GM18951 (cell line): ENCODE data around the gene ADAT1.

ENCODE experiments used
- POLR2A ChIP-seq: IDR thresholded peaks from 4 replicates; pipeline ENCODE4 v1.6.1; 2011; ENCODE audit warnings: mild to moderate bottlenecking; ENCODE audit not compliant: insufficient read length, insufficient read depth; ENCODE audit errors: extremely low read depth
- in situ Hi-C: fragments of 300-500 bp; cut with MboI; formaldehyde crosslinking; loops from one replicate; pipeline ENCODE4 v1.12.0; 2022; ENCODE audit warnings: low sequenced_read_pairs, mixed read lengths, inconsistent platforms; ENCODE audit not compliant: unreplicated experiment

The ADAT1 gene

GRCh38 chr16:75622761-75623605 lies at the start of gene ADAT1:
ADAT1 (minus strand) TSS chr16:75623281; CDS start chr16:75620799, 2,482 bp downstream.
- peak; percentile 89 for TF ChIP-seq POLR2A
- in situ Hi-C loops: no loop called here

- TF ChIP-seq POLR2A: no peak
- in situ Hi-C loops: no loop called here
Measured at GRCh38 chr16:75667503-75667902, 44.4 kb upstream of the ADAT1 start.

DNA sequence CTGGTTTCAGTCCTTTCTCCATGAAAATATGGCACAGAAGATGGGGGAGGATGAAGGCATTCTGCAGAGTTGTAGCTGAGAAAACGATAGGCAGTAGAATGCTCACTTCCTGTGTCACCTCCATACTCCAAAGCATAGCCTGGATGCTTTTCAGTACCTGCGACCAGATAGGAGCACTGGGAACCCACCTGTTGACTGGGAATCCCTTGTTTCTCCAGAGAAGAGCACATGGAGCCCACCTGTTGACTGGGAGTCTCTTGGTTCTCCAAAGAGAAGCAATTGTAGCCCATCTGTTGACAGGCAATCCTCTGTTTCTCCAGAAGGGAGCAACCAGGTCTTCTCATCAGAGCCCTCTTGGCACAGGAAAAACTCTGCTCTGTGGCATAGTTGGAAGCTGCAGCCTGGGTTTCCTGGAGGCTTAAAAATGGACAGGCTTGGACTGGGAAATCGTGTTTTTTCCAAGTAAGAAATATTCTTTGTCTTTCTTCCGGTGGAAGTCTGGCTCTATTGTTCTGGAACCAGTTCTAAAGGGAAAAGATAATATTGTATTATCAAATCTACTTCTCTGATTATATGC lies 37.7 kb upstream of the ADAT1 start:
- no peak for TF ChIP-seq POLR2A
- in situ Hi-C loops: no loop called here

DNA sequence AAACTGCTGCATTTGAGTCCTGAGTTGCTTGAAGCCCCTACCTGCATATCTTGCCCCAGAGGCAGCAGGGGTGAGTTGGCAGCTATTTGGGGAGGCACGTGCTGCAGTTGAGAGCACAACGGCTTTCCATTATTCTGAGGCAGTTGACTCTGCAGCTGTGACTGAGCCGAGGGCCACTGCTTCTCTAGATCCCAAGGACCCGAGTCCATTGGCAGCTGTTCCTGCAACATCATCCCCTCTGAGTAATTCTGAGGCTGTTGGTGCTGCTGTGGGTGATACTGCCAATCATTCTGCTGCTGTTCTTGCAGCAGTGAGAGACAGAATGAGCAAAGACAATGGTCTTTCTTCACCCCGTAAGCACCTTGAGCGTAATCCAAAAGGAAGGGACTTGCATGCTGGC lies 37.2 kb upstream of the ADAT1 start:
- in situ Hi-C loops: no loop called here

DNA sequence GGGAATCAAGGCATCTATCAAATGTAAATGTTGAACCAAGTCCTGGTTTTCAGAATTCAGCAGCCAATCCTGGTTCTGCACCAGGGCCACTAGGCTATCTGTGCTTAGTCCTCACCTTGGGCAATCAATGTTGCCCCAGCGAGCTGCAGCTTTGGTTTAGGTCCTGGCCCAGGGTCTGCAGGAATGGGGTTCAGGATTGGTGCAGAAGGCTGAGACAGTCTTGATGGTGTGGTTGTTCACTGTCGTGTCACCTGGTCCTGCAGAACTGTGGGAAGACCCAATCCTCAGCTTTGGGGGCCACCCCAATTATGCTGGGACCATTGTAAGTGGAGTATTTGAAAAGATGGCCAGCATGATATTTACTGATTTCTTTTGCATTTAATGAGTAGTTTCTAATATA lies 35.1 kb upstream of the ADAT1 start:
- no peak for TF ChIP-seq POLR2A
- in situ Hi-C loops: no loop called here

More for the DNA sequence above, 37.2 kb upstream of the ADAT1 start:
- TF ChIP-seq POLR2A: no peak

- in situ Hi-C loops: no loop called here
- no peak for TF ChIP-seq POLR2A
Measured at GRCh38 chr16:75653922-75654321, 30.8 kb upstream of the ADAT1 start.

DNA sequence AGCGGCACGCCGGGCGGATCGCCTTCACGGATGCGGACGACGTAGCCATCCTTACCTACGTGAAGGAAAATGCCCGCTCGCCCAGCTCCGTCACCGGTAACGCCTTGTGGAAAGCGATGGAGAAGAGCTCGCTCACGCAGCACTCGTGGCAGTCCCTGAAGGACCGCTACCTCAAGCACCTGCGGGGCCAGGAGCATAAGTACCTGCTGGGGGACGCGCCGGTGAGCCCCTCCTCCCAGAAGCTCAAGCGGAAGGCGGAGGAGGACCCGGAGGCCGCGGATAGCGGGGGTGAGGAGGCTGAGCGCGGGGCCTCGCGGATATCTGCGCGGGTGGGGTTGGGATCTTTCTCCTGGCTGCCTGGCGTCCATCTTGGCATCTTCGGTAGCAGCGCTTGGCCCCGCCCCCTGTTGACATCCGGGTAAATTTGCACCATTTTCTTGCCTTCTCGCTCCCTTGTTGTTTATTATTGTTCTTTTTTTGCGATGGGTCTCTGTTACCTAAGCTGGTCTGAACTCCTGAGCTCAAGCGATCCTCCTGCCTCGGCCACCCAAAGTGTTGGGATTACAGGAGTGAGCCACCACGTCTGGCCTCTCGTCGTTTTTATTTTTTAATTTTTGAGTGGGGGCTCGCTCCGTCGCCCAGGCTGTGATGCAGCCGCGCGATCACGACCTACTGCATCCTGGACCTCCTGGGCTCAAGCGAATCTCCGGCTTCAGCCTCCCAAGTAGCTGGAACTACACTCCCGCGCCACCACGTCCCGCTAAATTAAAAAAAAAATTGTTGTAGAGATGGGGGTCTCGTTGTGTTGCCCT lies 25.4 kb upstream of the ADAT1 start:
- in situ Hi-C loops: loop anchor here (10.0 kb wide), 1 partner anchor 116 kb away; no protein-coding TSS in a partner anchor
- TF ChIP-seq POLR2A: peak; percentile 57

- in situ Hi-C loops: loop anchor here (10.0 kb wide), 1 partner anchor 117 kb away; no protein-coding TSS in a partner anchor
- TF ChIP-seq POLR2A: peak; percentile 94
Measured at GRCh38 chr16:75647492-75648264, 24.6 kb upstream of the ADAT1 start, which contains the start of the genes KARS1 and TERF2IP. KARS1 (minus strand) TSS chr16:75647665; CDS start chr16:75647639, 26 bp downstream. TERF2IP (plus strand) TSS chr16:75647773; CDS start chr16:75647883, 110 bp downstream.

GRCh38 chr16:75647112-75647491 lies 24.0 kb upstream of the ADAT1 start:
- in situ Hi-C loops: loop anchor here (10.0 kb wide), 1 partner anchor 118 kb away; no protein-coding TSS in a partner anchor
- no peak for TF ChIP-seq POLR2A

DNA sequence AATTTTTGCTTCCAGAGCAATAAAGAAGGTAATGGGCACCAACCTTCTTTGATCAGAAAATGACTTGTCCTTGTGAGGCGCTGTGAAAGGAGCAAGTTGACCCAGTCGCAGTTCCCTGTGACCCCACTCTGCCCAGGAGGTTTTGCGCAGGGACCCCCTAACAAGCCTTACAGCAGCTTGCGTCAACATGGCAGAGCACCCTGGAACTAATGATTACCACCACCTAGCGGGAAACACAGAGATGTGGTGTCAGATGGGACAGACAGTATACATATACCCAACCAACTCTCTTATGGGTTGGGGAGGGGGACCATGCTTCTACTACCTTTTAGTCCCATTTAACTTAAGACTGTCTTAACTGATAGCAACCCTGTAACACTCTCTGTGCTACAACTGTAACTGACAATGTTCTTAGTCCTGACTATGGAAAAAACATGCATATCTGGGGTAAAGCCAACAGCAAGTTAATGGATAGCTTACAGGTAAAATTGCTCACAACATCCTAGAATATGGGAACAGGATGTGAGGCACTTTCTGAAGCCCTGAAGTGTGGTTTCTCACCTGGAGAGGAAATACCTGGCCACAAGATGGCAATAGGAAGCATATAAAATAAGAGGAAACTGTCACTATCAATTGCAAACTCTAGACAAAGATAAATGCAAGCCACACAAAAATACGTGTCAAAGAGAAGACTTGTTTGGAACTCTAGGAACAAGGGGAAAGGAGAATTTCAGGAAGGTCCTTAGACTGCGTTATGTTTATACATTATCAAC lies 21.3 kb upstream of the ADAT1 start:
- in situ Hi-C loops: loop anchor here (10.0 kb wide), 1 partner anchor 120 kb away; no protein-coding TSS in a partner anchor
- TF ChIP-seq POLR2A: no peak

- in situ Hi-C loops: loop anchor here (10.0 kb wide), 1 partner anchor 124 kb away; no protein-coding TSS in a partner anchor
- TF ChIP-seq POLR2A: no peak
Measured at GRCh38 chr16:75640598-75640997, 17.5 kb upstream of the ADAT1 start.
